GM12801 (cell line): ENCODE results near the gene LRRN3.

Experiments
- CTCF ChIP-seq: IDR thresholded peaks from one replicate; pipeline ENCODE4 v1.5.1; 2011; ENCODE audit warnings: control low read depth; ENCODE audit not compliant: insufficient read length; ENCODE audit errors: extremely low read depth

Gene LRRN3

GRCh38 chr7:111107579-111107978 lies 16.7 kb downstream of the LRRN3 start:
- TF ChIP-seq CTCF = no peak

- TF ChIP-seq CTCF = no peak
Measured at GRCh38 chr7:111108000-111108399, 17.1 kb downstream of the LRRN3 start.

GRCh38 chr7:111108496-111108895 lies 17.6 kb downstream of the LRRN3 start:
- TF ChIP-seq CTCF = no peak

- no peak for TF ChIP-seq CTCF
Measured at GRCh38 chr7:111112439-111112838, 21.5 kb downstream of the LRRN3 start.

- TF ChIP-seq CTCF = no peak
Measured at GRCh38 chr7:111113263-111114017, 22.5 kb downstream of the LRRN3 start.

- TF ChIP-seq CTCF = no peak
Measured at GRCh38 chr7:111115966-111116365, 25.0 kb downstream of the LRRN3 start.

GRCh38 chr7:111126987-111127386 lies 36.1 kb downstream of the LRRN3 start:
- no peak for TF ChIP-seq CTCF
